HG03565 (cell line): ENCODE data around the gene OTOGL.

Source experiments
- ATAC-seq: cut with Tn5 transposase; IDR thresholded peaks from one replicate; pipeline ENCODE4 v1.9.1; 2021; ENCODE audit warnings: mild to moderate bottlenecking, moderate library complexity; ENCODE audit not compliant: unreplicated experiment

Gene OTOGL

GRCh38 chr12:80325167-80325959 lies 226.0 kb downstream of the OTOGL start:
- no peak for ATAC-seq

- ATAC-seq, result no peak
Measured at GRCh38 chr12:80332827-80333226, 233.5 kb downstream of the OTOGL start.

GRCh38 chr12:80352474-80352873 lies 253.1 kb downstream of the OTOGL start:
- no peak for ATAC-seq

GRCh38 chr12:80353254-80353653 lies 253.9 kb downstream of the OTOGL start:
- ATAC-seq, result no peak

GRCh38 chr12:80356097-80356496 lies 256.8 kb downstream of the OTOGL start:
- ATAC-seq, result no peak

GRCh38 chr12:80359703-80360102 lies 260.4 kb downstream of the OTOGL start:
- no peak for ATAC-seq

GRCh38 chr12:80364056-80364455 lies 264.7 kb downstream of the OTOGL start:
- ATAC-seq, result no peak

GRCh38 chr12:80373666-80374065 lies 274.3 kb downstream of the OTOGL start:
- ATAC-seq, result no peak

GRCh38 chr12:80374615-80375014 lies 275.3 kb downstream of the OTOGL start:
- no peak for ATAC-seq

GRCh38 chr12:80377140-80377794 lies 277.9 kb downstream of the OTOGL start:
- no peak for ATAC-seq

- ATAC-seq, result no peak
Measured at GRCh38 chr12:80381121-80381520, 281.8 kb downstream of the OTOGL start.

GRCh38 chr12:80382254-80382653 lies 282.9 kb downstream of the OTOGL start:
- ATAC-seq, result no peak

GRCh38 chr12:80400571-80400991 lies 301.2 kb downstream of the OTOGL start:
- ATAC-seq, result no peak

- ATAC-seq, result no peak
Measured at GRCh38 chr12:80401191-80401590, 301.9 kb downstream of the OTOGL start.

- no peak for ATAC-seq
Measured at GRCh38 chr12:80404629-80405028, 305.3 kb downstream of the OTOGL start.

GRCh38 chr12:80406253-80406652 lies 306.9 kb downstream of the OTOGL start:
- ATAC-seq, result no peak

GRCh38 chr12:80411787-80412186 lies 312.4 kb downstream of the OTOGL start:
- peak; percentile 48 for ATAC-seq

GRCh38 chr12:80412343-80412953 lies 313.1 kb downstream of the OTOGL start:
- peak; percentile 87 for ATAC-seq

- ATAC-seq, result no peak
Measured at GRCh38 chr12:80413462-80413861, 314.1 kb downstream of the OTOGL start.

- no peak for ATAC-seq
Measured at GRCh38 chr12:80415466-80415865, 316.1 kb downstream of the OTOGL start.

GRCh38 chr12:80419644-80420043 lies 320.3 kb downstream of the OTOGL start:
- ATAC-seq, result no peak

GRCh38 chr12:80420075-80420474 lies 320.7 kb downstream of the OTOGL start:
- no peak for ATAC-seq
